ENCODE data around the gene AMHR2.

DNA sequence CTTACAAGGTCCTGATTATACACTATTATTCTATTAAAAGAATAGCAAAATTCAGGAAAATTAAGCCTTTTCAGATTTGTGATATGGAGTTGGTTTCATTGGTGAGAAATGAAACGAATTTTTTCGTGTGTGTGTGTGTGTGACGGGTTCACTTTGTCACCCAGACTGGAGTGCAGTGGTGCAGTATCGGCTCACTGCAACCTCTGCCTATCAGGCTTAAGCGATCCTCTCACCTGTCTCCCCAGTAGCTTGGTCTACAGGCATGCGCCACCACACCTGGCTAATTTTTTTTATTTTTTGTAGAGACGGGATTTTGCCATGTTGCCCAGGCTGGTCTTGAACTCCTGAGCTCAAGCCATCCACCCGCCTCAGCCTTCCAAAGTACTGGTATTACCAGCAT is 37.9 kb downstream of the AMHR2 start:
- TF ChIP-seq EZH2 (IDR thresholded peaks at IDR 0.05; ENCODE audit: borderline replicate concordance, low read depth, low read length, severe bottlenecking), result no peak
- TF ChIP-seq CTCF (IDR thresholded peaks at IDR 0.05; ENCODE audit: borderline replicate concordance, extremely low read depth, low read length, poor library complexity, severe bottlenecking), result no peak
